Effector CD8-positive, alpha-beta T cell (primary cell): ENCODE measurements around the gene KY.
"Not testable (repeated sequence)": the region's sequence is repeated elsewhere in the genome, so short reads cannot be mapped to it uniquely, and the experiment has no call there.

ENCODE experiments used
- DNase-seq: peaks from one replicate; lab custom pipeline; 2025; lab: John Stamatoyannopoulos, UW

The KY gene

DNA sequence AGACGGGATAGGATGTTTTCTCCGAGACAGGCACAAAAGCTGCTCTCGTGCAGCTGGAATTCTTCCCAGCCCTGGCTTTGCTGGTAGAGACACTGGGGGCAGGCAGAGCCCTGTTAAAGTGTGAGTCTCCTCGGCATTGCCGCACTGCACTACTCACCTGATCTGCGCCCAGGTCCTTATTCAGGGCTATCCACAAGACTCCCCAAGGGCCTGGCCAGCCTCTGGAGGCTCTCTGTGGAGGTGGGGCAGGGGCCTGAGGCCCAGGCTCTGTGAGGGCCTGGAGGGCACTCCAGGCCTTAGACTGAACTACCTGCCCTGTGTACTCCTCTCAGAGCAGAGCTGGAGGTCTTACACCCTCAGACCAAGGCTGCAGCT is 48.4 kb downstream of the KY start:
- no peak for DNase-seq

DNA sequence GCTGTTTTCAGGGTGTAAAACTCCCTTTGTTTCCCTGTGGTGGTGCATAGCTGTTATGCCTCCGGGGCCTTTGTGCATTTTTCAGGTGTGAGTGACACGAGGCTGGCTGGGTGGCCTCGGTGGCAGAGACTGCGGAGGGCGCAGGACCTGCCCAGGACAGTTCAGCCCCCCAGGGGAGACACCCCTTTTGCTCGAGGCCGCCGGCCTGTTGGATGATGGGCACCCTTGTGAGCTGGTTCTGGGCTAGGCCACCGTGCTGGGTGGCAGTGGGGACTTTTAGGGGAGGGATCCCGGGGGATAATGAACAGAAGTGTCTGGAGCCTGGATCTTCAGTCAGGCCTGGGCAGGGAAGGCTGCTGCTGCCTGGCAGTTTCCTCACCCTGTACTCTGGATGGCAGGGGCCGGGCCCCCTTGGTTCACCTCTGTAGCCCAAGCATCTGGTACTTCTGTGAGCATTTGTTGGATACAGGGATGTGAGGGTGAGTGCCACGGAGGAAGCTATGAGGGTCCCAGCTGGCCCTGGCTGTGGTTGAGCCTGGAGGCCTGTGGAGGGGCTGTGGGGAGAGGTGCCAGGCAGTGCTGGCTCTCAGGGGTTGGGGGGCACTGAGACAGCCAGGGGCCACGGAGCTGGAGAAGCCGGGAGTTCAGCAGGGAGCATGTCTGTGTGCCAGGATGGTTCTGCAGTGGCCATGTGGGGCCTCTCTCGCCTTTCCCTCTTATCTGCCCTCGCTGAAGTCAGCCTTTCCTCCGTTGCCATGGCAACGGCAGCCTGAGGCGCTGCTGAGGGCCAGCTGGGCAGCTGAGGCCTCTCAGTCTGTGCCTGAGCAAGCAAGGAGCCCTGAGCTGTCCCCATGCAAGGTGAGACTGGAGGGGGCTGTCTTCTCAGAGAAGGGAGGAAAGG is 49.0 kb downstream of the KY start:
- DNase-seq = no peak

DNA sequence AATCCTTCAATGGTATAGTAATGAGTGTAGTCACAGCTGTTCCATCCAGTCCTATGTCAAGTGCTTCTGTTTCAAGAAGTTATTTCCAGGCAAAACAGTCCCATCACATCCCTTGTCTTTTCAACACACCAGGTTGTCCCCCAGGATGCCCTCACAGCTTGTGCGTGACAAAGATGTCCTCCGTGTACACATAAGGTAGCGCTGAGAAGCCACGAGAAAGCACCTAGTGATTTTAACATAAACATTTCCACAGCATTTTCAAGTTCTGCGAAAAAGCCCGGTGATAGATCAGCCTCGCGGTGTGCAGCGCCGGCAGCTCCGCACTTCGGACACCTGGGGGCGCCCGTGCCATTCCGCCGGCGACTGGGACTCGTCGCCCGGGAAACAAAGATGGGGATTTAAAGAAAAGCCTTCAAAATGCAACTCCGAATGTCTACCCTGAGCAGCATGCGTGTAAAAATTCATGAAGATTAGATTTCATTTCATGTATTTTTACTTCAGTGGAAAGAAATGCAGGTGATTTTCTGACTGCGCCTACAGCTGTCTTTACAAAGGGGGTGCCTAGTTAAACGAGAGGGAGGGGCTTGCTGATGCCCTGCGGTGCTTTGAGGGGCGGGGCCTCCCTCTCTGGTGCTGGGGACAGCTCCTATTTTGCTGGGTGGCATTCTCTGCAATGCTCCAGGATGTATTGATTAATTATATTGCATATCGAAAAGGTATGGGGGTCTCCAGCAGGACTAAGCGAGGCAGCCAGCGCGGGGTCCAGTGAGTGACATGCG is 49.9 kb downstream of the KY start:
- peak; percentile 25 for DNase-seq

DNA sequence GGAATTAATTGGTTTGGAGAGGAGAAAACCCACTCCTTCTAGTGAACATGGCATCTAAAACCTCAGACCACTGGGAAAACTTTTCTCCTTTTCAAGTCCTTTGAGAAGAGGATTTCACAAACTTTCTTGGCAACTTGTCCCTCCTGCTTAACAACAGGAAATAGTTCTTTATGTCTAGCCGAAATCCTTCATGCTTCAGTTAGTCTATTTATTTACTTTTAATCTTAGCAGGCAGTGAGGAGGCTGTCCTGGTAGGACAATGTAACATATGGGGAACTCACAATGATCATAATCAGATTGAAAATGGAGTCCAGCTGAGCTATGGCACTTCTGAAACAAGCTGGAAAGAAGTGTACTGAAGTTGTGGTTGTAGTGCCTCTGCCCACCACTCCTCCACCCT is 50.6 kb downstream of the KY start:
- DNase-seq = no peak

DNA sequence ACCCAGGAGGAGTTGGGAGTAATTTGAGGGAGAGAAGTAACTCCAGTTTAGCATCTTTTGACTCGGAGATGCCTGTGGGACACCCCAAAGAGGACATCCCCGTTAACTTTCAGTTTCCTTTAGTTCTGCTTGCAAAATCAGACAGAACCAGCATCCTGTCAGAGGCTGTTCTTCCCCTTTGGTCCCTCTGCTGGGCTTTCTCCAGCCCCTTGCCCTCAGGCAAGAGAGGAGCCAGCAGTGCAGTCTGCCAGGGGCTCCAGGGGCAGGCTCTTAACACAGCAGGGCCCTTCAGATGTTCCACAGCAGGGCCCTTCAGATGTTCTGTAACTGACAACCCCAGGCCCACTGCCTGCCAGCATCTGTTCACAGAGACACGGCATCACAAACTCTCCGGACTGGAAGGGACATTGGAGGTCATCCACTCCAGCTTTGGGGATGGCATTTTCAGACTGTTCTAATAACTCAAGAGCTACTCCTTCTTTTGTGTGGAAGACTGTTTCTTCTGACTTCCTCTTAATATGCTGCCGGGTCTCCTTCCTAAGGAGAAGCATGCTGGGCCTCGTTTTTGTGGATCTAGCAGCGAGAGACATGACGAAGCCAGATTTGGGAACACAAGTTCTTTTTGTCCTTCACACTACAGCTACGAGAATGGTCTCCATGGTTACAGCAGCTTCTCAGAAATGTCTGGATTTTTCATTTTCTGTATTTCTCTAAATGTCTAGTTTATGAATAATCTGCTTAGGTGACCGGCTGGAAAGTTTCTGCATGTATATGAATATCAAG is 51.9 kb downstream of the KY start:
- DNase-seq = no peak

DNA sequence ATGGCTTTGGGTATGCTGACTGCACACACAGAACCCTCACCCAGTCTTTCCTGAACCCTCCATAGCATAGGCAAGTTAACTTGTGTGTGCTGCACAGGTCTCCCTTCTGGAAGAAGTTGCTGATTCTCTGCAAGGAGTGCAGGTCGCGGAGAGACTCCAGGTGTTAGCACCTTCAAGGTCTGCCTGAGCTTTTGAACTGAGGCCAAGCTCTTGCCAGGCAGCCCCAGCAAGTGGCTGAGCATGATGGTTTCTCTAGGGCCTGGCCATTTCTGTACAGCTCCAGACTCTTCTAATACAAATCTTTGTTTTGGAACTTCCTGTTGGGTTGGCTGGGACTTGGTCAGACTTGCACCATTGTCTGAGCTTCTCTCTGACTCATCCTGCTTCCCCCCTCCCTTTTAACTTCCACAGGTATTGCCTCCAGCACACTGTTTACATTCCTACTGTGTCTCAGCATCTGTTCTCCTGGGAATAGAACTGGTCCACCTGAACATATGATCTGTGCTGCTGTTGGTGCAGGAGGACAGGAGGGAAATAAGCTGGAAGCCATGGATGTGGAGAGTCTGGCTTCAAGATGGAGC is 53.3 kb downstream of the KY start:
- no peak for DNase-seq

DNA sequence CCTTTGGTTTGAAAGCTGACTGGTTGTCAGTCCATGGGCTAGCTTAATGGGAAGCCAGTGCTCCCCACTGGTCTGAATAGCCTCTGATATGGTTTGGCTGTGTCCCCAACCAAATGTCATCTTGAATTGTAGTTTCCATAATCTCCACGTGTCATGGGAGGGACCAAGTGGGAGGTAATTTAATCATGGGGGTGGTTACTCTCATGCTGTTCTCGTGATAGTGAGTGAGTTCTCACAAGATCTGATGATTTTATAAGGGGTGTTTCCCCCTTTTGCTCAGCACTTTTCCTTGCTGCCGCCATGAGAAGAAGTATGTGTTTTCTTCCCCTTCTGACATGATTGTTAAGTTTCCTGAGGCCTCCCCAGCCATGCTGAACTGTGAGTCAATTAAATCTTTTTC is 55.8 kb downstream of the KY start:
- DNase-seq = not testable (repeated sequence)

DNA sequence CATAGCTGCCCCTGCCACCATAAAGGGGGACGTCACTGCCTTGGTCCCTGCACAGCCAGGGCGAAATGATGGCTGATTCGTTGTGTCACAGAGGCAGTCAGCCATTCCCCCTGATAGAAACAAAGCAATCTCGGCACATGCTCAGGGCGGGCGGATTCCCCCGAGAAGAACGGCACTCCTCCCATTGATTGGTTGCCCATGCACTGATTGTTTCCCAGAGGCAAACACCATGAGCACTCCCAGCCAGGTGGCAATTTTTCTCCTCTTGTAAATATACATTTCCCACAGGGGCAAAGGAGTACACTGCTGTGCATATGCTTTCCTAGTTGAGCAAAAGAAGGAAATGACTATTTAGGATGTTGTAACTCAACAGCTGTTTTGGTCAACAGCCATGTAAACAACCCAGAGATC is 56.5 kb downstream of the KY start:
- no peak for DNase-seq

DNA sequence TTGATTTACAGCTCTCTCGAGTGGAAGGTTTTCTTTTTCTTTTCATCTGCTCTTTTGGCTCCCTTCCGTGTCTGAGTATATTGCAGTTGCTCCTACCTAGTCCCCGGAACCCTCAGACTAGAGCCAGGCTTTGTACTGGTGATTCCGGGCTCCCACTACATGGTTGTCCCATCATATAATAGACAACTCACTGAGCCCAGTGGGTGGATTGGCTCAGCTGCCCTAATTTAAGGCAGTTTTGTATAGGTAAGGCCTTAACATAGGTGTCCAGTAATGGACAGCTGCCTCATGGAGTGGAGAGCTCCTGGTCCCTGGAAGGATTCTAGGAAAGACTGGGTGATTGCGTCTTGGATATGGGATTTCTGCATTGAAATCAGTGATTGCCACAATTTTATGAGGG is 58.0 kb downstream of the KY start:
- DNase-seq = no peak

DNA sequence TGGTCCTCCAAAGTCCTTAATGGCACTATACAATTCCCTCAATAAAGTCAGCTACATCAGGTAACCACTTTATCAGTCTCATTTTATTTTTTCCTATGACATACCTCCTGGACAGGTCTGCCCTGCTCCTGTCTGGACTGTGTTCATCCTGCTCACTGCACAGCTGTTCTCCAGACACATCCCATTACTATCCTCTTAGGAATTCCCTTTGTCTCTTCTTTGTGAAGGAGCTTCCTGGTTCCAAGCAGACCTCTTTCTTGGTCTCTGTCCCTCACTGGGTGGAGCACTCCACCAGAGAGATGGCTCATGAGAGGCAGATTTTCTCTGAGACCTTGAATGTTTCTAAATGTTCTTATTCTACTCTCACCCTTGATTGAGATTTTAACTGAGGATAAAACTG is 60.1 kb downstream of the KY start:
- DNase-seq = no peak

DNA sequence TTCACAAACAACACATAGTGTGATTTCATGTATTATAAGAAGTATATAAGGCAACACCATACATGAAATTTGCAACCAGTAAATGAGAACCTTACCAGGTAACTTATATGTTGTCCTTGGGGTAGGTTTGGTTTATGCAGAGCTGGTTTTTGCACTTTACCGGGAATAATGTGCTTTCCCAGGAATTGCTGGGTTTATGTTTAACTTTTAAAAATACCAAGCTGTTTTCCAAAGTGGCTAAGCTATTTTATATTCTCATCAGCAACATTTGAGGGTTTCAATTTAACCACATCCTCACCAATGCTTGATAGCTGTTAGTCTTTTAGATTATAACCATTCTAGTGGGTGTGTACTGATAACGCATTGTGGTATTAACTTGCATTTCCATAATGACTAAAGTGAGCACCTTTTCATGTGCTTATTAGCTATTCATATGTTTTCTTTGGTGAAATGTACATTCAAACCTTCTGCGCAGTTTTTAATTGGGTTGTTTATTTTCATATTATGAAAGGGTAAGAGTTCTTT is 71.6 kb downstream of the KY start:
- no peak for DNase-seq

DNA sequence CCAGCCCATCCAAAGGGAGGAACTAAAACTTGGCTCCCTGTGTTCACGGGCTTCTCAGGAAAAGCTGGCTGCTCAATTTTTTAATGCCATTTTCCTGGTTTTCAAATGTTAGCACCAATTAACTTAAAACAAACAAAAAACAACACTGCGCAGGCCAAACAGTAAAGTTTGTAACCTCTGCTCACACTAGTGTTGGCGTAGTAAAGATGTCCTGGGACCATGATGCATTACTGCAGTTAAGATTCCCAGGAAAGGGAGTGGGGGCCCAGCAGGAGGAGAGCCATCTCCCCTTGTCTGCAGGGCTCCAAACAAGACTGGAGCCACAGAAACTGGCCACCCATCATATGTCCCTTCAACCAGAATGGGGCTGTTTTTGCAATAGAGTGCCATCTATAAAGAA is 74.0 kb downstream of the KY start:
- no peak for DNase-seq

DNA sequence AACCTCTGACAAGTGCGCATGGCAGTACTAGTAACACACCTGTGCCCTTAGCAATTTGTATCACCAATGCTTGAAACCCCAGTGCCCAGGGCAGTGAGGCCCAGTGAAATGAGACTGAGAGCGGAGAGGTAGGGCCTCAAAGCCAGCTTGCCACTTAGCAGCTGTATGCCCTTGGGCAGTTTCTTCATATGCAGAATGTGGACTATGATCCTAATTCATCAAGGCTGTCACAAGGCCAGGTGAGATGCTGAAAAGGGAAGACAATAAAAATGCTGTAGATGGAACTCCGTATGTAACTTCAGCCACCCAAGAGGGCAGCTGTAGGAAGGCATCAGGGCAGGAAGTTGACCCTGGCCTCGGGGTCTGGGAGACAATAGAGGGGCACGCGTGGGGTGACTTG is 74.4 kb downstream of the KY start:
- DNase-seq = no peak

DNA sequence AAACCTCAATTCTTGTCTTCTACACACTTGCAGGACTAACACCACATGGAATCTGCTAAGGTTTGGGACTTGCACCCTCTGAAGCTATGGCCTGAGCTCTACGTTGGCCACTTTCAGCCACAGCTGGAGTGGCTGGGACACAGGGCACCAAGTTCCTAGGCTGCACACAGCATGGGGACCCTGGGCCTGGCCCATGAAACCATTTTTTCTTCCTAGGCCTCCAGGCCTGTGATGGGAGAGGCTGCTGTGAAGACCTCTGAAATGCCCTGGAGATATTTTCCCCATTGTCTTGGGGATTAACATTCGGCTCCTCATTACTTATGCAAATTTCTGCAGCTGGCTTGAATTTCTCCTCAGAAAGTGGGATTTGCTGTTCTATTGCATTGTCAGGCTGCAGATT is 80.9 kb downstream of the KY start:
- not testable (repeated sequence) for DNase-seq

DNA sequence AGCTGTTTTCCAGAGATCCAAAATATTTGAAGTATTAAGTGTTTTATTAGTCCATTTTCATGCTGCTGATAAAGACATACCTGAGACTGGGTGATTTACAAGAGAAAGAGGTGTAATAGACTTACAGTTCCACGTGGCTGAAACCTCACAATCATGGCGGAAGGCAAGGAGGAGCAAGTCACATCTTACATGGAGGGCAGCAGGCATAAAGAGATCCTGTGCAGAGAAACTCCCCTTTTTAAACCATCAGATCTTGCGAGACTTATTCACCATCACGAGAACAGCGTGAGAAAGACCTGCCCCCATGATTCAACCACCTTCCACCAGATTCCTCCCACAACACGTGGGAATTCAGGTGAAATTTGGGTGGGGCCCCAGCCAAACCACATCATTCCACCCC is 82.0 kb downstream of the KY start:
- no peak for DNase-seq

DNA sequence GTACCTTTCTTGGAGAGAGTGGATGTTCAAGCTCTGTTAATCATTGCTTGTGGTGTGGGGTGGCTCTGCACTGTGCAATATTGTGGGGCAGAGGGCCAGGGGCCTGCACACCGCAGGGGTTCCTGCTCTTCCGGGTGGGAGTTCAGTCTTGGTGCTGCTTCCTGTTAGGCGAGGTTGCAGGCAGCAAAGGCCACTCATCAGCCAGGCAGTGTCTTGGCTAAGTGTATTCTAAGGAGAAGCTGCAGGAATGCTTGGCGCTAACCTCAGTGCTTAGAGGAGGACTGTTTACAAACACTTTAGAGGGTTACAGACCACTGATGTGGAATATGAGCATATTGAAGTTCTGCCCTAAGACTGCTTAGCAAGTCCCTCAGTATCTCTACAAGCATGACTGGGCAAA is 83.2 kb downstream of the KY start:
- no peak for DNase-seq

DNA sequence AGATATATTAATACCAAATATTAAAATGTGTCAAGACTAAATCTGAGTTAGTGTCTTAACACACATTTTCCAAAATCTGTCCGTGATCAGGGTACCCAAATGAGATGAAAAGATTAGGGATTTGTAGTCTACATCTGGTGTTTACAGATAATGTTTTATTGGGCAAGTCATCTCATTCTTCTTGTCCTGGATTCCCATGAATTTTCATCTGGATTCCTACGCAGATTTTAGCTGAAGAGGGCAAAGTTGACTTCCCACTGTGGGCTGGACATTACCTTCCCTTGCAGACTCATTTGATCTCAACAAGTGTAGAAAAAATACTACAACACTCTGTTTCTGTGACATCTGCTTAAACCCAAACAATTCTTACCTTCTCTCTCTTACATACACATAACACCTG is 85.8 kb downstream of the KY start:
- no peak for DNase-seq

DNA sequence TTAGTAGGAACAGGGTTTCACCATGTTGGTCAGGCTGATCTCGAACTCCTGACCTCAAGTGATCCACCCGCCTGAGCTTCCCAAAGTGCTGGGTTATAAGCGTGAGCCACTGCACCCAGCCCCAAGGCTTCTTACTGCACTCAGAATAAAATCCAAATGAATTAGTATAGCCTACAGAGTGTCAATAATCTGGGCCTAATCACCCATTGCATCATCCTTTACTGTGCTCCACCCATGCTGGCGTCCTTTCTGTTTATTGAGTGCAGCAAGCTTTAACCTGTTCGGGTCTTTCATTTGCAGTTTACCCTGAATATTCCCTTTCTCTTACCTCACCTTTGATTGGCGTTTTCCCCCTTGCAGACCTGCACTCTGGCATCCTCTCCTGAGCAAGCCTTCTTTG is 87.2 kb downstream of the KY start:
- no peak for DNase-seq

DNA sequence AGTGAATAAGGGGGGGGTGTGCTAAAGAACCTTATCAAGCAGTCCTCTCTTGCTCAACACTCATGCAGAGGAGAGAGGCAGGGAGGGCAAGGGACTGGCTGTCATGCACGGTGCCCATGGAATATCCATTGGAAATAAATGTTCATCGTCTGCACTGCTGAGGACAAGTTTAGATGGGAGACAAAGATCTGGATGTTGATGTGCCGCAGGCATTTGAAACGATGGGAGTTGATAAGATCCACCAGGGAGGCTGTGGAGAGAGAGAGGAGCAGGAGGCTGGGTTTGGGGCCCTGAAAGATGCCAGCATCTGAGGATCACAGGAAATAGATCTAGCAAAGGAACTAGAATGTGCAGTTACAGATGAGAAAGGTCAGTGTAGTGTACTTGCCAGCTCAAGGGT is 88.8 kb downstream of the KY start:
- no peak for DNase-seq

DNA sequence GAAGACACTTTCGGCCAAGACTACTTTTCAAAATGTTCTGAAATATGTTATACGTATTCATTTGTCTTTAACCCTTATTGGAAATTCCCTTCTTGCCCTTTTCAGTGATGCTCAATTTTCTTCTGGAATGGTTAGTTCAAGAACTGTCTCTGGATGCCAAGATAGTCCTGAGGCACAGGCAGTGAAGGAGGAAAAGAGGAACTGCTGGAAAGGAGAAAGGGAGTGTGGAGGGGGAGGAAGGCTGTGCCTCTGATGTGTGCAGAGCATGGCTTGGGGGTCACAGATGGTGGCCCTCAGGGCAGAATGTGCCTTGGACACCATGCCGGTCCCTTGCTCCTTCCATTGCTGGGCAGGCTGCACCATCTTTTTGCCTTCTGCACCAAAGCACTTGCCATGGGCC is 91.2 kb downstream of the KY start:
- no peak for DNase-seq
